NCI-H1417 treated with DMSO at 0.1 percent for 48 hours (cell line): ENCODE data around the gene CWC27.
"Not testable (repeated sequence)": the region's sequence is repeated elsewhere in the genome, so short reads cannot be mapped to it uniquely, and the experiment has no call there.

Experiments used
- DNase-seq: peaks from one replicate; lab custom pipeline; 2025; lab: John Stamatoyannopoulos, UW

CWC27 gene

DNA sequence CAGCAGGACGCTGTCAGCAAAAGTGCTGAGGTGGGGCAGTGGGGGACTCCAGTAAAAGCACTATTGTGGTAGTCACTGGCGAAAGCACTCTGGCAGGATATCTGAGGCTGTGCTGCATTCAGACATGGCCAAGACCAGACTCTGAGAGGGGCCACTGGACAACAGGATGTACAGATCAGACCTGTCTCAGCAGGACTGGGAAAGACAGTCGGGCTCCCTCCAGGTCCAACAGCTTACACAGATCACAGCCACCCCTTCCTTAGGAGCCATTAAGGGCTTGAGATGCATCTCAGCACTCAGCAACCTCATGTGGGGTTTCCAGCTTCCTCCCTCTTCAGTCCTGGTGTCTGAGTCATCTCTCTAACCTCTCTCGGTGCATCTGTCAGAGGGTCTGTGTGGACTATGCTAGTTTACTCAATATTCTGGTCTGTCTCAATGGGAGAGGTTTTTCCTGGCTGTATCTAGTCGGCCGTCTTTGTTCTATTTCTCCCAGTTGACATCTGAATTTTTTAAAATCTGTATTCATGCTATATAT is 154.5 kb downstream of the CWC27 start:
- no peak for DNase-seq

DNA sequence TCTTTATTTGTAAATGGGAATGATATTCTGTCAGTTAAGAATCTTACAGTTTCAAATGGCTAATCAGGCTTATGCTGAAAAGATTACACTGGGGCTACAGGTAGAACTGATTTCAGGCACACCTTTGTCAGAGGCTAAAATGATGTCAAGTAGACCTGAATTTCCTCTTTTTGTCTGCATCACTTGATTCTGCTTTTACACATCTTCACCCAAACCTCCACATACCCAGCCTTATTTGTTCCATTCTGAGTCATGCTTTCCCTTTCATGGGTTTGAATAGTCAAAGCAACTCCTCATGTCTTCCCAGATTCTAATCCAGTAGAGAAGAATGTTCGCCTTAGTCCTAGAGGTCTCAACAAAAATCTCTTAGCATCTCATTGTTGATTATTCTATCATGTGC is 156.4 kb downstream of the CWC27 start:
- DNase-seq = no peak

DNA sequence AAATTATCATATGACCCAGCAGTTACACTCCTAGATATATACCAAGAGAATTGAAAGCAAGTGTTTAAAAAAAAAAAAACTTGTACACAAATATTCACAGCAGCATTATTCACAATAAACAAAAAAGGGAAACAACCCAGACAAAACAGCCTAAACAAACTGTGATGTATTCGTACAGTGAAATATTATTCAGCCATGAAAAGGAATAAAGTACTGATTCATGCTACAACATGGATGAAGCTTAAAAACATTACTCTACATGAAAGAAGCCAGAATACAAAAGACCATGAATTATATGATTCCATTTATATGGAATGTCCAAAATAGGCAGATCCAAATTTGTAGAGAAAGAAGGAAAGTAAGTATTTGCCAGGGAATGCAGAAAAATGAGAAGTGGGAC is 161.1 kb downstream of the CWC27 start:
- DNase-seq = no peak

DNA sequence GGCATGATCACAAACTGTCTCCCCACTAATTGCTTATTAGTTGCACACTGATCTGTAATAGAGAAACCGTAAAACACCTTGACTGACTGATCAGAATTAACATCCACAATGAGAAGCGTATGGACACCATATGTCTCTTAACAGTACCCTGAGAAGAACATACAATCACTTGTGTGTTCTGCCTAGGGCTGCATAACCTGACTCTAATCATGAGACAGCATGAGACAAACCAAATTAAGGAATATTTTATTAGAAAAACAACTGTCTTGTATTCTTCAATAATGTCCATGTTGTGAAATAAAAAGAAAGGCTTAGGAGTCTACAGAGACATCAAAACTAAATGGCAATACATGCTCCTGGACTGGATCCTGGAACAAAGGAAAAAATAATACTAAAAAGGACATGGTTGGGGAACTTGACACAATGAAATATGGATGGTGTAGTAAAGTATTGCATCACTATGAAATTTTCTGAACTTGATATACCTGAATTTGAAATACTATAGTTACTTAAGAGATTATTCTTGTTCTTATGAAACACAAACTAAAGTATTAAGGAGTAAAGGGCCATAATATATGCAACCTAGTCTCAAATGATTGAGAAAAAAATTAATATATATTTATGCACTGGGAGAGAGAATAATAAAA is 162.1 kb downstream of the CWC27 start:
- DNase-seq = no peak

DNA sequence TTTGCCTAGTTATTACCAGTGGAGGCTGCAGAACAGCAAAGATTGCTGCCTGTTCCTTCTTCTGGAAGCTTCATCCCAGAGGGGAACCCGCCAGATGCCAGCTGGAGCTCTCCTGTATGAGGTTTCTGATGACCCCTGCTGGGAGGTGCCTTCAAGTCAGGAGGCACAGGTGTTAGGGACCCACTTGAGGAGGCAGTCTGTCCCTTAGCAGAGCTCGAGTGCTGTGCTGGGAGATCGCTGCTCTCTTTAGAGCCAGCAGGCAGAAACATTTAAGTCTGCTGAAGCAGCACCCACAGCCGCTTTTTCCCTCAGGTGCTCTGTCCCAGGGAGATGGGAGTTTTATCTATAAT is 170.7 kb downstream of the CWC27 start:
- not testable (repeated sequence) for DNase-seq

DNA sequence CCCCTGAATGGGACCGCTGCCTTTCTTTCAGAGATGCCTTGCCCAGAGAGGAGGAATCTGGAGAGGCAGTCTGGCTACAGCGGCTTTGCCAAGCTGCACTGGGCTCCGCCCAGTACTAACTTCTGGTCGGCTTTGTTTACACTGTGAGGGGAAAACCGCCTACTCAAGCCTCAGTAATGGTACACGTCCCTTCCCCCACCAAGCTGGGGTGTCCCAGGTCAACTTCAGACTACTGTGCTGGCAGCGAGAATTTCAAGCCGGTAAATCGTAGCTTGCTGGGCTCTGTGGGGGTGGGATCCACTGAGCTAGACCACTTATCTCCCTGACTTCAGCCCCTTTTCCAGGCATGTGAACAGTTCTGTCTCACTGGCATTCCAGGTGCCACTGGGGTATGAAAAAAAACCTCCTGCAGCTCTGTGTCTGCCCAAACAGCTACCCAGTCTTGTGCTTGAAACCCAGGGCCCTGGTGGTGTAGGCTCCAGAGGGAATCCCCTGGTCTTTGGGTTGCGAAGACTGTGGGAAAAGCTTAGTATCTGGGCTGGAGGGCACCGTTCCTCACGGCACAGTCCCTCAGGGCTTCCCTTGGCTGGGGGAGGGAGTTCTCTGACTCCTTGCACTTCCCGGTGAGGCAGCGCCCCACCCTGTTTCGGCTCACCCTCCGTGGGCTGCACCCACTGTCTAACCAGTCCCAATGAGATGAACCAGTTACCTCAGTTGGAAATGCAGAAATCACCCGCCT is 171.2 kb downstream of the CWC27 start:
- no peak for DNase-seq

DNA sequence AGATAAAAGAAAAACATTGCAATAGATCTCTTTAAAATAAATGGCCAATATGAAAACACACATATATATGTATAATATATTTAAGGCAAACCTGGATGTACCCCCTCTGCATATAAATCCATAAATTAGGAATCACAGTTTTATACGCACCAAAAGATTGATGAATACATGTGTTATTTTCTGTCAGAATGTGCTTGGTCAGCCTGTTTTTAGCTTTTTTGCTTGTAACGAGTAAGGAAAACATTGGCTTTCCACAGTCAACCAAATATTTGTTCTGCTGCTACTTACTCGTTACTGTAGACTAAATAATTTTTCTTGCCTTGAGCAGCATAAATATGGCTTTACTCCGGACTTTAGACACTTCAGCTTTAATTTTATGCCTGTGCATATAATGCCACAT is 173.7 kb downstream of the CWC27 start:
- DNase-seq = no peak

DNA sequence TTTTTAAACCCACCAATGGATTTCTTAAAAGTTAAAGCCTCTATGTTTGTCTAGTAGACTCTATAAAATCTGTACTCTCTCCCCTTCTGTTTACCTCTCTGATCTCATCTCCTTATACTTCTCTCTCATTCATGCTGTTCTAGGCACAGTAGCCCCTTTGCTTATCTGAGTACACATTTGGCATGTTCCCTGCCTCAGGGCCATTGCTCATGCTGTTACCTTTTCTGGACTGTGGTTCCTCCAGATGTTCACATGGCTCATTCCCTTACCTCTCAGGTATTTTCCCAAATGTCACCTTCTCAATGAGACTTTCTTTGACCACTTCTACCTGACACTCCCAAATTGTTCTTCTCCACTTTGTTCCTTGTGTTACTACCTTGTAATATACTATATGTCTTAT is 176.1 kb downstream of the CWC27 start:
- no peak for DNase-seq

DNA sequence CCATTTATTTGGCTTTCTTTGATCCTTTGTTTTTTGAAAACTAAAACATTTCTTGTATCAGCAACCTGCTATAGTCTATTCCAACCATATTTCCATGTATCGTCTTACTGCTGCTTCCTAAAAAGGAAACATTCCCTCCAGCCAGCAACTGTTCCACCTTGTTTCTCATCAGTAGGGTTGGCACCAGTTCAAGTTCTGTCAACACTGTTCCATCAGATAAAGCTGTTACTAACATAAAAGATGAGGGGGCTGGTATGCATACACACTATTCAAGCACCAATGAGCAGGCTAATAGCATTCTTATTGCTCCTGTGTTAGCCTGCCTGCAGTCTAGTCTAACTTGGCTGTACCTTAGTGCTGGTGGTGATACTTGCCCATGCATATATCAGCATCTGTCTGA is 178.3 kb downstream of the CWC27 start:
- no peak for DNase-seq

DNA sequence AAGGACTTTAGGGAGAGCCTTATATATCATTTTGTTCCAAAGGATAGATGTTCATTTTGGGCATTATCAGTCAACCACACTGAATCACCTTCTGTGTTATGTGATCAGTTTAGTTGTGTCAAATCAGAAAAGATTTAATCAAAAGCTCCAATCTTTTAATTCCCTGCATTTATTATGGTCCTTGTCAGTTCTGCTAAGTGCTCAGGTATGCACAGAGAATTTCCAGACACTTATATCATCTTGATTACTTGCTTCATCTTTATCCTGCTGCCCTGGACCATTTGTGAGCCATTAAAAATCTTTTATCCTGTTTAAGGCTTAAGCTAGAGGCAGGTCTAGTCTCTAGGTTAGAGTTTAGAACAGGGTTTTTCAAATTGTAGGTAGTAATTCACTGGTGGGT is 179.1 kb downstream of the CWC27 start:
- DNase-seq = no peak

DNA sequence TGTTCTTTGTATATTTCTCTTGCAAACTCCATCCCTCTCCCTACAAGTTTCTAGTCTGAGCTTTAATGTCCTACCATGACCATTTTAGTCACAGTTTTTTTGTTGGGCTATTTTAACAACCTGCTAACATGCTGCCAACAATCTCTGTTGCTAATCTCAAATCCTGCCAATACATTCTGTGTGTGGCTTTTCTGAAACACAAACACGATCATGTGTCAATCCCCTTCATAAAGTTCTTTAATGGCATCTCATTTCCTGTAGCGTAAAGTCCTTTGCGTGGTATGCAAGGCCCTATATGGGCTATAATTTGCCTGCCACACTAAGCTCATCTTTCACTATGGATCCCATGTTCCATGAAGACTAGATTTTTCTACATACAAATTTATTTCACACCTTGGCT is 180.6 kb downstream of the CWC27 start:
- no peak for DNase-seq

DNA sequence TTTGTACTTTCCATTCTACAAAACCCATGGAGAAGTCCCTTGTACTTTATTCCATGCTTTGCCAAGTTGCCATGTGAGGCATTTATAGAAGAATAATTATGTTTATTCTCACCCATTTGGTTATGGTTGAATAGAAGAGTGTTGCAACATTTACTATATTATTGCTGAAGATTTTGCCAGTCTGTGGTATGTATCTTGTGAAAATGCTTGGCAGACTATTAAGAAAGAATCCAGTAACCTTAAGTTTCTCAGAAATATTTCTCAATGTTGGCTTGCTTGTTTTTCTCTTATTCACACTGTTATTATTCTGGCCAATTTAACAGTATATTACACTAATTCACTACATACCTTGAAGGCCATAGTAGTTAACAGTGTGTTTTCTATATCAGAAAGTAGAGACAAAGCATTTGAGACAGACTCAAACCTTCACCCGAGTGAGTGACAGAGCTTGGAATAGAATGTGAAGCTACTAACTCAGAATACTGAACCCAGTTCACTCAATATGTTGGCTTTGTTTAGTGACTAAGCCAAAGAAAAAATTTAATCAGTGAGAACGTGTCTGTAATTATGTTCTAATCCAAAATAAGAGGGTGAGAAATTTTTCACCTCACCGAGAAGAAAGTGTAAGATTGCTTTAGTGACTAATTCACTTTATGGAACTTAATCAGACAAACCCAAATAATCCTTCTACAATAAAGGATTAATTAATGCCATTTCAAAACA is 184.4 kb downstream of the CWC27 start:
- no peak for DNase-seq

DNA sequence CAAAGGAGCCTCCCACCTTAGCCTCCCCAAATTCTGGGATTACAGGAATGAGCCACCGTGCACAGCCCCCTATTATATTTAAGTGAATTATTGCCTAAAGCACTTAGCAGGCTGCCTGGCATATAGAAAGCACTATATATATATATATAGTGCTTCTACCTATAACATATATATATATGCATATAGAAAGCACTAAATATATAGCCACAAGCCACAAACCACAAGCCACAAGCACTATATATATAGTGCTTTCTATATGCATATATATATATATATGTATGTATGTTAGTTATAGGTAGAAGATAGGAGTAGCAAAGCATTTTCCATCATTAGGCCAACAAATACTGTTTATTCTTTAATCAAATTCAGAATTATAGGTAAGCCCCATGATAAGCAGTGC is 185.8 kb downstream of the CWC27 start:
- DNase-seq = no peak

DNA sequence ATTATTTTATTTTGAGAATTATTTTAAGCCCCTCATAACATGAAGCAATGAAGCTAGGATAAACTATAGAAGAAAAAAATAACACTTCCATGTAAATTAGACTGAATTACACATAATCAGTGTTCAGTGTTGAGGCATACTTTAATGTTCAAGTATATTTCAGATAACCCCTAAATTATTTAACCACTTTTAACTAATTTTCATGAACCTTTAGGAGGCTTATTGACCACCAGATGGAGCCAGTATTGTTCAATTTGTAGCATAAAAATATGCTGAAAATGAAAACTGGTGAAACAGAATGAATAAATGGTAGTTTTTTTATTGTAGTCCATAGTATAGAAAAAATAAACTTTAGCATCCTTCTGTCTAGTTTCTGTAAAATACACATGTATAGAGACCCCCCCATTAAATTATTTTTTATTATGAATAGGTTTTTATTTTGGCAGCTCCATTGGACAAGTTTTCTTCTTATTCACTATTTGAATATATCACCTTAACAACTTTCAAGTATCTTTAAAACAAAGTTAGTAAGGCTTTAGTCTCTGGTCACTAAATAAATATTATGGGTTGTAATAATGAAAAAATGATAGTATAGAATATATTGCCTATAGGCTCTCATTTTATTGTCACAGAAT is 190.1 kb downstream of the CWC27 start:
- no peak for DNase-seq

DNA sequence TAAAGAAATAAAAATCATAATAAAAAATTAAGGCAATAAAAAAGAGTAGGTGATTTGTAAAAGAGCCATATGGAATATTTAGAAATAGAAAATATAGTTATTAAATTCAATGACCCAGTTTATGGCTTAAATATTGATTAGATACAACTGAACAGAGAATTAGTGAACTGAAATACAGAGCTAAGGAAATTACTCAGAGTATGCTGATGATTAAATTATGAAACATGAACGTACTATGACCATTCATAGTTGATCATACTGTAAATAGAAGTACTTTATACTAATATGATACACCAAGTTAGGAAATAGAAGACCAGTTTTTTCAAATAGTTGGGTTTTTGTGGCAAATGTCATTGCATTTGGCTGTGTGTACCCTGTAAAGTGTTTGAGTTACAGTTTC is 194.5 kb downstream of the CWC27 start:
- no peak for DNase-seq

DNA sequence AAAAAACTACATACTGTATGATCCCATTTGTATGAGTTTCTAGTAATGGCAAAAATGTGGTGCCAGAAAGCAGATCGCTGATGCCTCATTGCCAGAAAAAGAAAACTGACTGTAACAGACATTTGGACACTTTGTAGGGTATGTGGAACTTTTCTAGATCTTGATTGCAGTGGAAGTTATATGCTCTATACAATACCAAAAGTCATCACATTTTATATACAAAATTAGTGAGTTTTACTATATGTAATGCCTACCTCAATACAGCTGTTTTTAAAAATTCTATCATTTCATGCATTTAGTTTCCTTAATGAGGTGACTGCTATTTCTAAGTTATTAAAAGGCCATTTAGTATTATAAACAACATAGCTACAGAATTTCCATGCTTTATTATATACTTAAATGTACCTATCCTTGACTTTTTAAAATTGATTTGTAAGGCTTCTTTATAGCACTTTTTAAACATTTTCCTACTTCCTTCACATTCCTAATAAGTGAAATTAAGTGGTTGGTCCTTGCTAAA is 199.9 kb downstream of the CWC27 start:
- DNase-seq = no peak

DNA sequence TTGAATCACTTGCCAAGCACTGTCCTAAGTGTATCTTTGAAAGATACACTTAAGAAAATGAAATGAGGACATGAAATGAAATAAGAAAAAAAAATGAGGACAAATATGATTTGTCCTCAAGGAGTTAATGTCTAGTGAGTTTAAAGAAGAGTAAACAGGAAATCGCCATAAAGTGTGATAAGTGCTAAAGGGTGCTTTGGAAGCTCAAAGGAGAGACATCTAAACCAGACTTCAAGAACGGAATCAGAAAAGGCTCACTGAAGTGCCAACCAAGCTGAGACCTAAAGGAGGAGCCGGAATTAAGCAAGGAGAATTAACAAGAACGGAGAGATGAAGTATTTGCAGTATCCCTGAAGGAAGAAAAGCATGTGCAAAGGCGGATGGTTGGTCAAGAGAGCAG is 200.8 kb downstream of the CWC27 start:
- no peak for DNase-seq

DNA sequence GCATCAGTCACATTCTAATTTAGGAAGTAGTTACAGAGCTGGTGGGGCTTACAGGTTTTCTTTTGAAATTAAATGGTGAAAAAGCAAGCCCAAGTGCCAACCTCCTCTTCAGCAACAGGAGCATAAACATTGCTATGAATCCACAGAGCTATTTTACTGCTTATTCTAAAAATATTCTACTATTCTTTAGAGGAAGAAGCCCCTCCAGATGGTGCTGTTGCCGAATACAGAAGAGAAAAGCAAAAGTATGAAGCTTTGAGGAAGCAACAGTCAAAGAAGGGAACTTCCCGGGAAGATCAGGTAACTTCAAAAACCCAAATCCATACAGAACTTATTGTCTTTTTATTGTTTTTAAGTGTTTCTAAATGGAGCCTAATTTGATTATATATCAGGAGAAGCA is 202.8 kb downstream of the CWC27 start:
- DNase-seq = no peak

DNA sequence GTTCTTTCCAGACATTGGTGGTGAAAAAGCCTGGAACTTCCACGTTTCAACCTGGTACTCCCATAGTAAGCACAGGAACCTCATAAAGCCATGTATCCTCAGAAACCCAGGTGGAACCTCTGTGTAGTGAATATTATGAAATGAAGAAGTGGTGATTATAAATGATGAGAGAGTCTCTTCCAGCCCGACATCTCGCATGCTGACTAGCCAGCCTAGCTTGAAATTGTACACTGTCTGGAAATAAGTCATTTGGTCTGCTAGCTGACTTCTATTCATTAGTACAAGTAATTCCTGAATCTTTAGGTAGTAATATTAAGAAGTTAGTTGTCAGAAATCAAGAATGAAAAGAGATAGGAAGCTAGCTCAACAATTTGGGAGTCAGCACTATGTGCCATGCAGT is 203.3 kb downstream of the CWC27 start:
- no peak for DNase-seq

DNA sequence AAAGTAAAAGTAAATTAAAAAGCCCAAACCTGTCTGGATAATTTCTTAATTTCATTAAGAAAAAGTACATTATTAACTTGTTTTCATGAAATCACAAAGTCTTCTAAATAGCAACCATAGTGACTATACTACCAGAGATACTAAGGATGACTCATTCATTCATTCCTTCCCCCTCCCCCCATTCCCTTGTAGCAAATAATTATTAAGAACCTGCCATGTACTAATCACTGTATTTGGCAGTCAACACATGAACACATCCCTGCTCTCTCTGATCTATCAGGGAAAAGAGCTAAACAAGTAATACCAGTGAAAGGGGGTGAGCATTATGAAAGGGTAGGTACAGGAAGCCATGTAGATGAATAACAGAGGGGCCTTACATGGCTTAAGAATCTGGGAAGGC is 203.9 kb downstream of the CWC27 start:
- DNase-seq = no peak

DNA sequence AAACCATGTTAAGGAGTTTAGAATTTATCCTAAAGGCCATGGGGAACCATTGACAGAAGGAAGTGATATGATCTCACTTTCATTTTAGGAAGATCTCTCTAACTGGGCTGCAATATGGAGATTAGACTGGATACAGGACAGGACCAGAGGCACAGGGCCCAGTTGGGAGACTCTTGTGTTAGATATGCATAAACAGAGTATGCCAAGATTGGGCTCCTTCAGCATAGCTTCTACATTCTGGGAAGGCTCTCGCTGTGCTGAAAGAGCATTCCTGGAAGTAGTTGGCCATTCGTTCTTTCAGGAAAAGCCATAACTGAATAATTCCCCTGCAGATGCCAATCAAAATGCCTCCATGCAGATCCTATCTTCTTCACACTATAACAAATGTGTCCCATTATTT is 204.5 kb downstream of the CWC27 start:
- DNase-seq = no peak

DNA sequence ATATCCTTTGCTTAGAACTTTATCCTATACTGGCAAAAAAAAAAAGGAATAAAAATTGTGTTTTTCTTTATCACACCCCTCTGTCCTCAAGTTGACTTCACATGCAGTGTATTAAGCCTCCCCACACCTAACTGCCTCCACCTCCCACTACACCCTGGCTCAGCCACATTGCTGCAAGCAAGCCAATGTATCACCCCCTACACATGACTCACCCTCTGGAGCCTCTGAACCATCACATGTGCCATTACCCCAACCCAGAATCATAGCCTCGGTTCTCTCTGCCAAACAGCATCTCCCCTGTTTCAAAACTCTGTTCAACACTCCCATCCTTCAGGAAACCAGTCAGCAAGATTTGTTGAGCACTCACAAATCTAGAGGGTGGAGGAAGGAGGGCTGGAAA is 209.0 kb downstream of the CWC27 start:
- DNase-seq = no peak

DNA sequence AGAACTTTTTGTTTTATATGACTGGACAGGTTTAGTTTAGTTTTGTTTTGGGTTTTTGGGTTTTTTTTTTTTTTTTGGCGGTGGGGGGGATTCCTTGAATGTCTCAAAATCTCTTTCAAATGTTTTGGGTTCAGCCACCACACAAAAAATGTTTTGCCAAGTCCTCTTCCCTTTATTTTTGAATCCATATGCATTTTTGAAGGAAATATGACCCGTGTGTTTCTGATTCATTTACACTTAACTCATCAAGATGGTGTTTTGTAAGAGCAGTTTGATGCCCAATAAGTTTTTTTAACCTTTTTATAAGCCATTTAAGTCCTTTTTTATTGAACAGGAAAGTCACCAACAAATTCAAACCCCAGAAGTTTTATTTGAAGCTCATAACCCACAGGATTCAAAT is 209.8 kb downstream of the CWC27 start:
- DNase-seq = no peak
